GM18505 (cell line): ENCODE measurements around the gene FLNA.

Experiments
- ATAC-seq: cut with Tn5 transposase; IDR thresholded peaks from one replicate; pipeline ENCODE4 v1.9.1; 2021; ENCODE audit not compliant: unreplicated experiment
- POLR2A ChIP-seq: IDR thresholded peaks from 4 replicates; pipeline ENCODE4 v1.6.1; 2011; ENCODE audit warnings: borderline replicate concordance; ENCODE audit not compliant: insufficient read depth, insufficient read length; ENCODE audit errors: extremely low read depth

Gene FLNA

DNA sequence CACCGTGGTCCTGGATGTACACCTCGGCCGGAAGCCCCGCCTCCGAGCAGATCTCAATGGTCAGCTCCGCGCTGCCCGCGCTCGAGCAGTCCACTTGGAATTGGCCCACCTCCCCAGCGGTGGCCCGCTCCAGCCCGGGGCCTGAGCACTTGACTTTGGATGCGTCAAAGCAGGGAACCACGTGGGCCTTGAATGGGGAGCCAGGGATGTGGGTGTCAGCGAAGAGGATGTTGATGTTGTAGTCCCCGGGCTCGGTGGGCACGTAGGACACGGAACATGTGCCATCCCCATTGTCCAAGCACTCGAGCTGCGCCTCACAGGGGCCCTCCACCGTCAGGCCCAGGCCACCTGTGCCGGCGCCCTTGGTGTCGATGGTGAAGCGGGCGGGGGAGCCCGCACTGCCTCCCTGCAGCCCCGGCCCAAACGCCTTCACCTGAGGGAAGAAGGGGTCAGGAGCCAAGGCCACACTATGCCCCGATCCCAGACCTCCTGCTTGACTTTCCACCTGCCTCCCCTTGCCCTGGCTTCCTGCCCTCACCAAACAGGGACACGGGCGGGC lies 14.2 kb downstream of the FLNA start:
- ATAC-seq = no peak
- no peak for TF ChIP-seq POLR2A

GRCh38 chrX:154359362-154360154 lies 14.9 kb downstream of the FLNA start:
- no peak for ATAC-seq
- no peak for TF ChIP-seq POLR2A

- ATAC-seq = no peak
Measured at GRCh38 chrX:154358829-154359228, 15.6 kb downstream of the FLNA start.

DNA sequence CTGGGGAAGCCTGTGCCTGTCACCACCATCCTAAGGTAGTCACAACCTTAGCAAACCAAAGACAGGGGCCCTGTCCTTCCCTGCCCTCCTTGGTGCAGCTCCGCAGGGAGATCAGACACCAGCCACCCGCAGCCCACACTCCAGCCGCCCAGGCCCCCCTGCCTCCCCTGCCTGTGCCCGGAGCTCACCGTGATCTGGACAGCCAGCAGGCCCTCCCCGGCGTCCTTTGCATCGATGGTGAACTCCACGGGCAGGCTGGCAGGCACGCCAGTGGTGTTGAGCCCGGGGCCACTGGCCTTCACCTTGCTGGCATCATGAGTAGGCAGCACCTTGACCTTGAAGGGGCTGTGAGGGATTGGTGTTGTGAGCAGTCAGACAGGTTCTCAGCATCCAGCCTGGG lies 16.4 kb downstream of the FLNA start:
- no peak for TF ChIP-seq POLR2A
- no peak for ATAC-seq

More at GRCh38 chrX:154358829-154359228, 15.6 kb downstream of the FLNA start:
- no peak for TF ChIP-seq POLR2A

- TF ChIP-seq POLR2A = no peak
- ATAC-seq = no peak
Measured at GRCh38 chrX:154357205-154357604, 17.2 kb downstream of the FLNA start.

DNA sequence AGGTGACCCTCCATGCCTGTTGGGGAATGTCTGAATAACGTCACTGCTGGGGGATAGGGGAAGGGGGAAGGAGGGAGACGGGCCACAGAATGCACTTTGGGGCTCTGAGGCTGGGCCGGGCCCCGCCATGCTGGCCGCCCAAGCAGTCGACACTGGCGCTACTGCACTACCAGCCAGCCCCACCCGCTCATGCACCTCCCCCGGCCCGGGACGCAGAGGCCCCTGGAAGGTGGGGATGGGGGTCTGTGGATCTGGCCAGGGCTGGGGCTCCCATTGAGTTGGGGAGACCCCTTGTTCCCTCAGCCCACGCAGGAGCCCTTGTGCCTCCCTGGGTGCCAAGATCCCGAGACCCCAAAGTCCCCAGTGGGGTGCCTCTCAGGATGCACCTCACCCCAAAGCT lies 17.8 kb downstream of the FLNA start:
- no peak for ATAC-seq
- TF ChIP-seq POLR2A = no peak

- no peak for ATAC-seq
- TF ChIP-seq POLR2A = no peak
Measured at GRCh38 chrX:154355776-154356140, 18.7 kb downstream of the FLNA start.

DNA sequence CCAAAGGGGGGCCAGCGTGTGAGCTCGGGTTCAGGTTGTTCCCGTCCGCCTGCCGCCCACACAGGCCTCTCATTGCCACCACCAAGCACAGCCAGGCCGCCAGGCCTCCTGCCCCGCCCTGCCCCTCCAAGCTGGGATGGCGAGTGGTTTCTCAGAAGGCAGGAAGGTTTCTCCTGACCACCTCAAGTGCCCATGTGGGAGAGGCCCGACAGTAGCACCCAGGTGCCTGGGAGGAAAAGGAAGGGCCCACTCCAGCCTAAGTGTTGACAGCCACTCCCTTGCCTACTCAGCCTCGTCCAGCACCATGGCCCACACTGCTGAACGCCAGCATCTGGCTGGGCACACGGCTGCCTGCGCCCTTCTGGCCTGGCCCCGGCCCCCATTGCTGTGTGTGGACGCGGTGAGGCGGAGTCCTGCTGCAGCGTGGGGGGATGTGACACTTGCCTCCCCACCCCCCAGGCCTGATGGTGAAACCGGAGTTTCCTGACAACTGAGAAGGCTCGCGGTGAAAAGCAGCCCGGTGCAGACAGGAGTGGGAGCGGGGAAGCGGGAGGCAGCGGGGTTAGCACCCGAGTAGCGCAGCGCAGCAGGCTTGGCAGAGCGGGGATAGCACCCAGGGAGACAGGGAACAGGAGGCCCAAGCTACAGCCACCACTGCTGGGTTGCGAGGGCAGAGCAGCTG lies 19.2 kb downstream of the FLNA start:
- no peak for ATAC-seq
- TF ChIP-seq POLR2A = no peak

DNA sequence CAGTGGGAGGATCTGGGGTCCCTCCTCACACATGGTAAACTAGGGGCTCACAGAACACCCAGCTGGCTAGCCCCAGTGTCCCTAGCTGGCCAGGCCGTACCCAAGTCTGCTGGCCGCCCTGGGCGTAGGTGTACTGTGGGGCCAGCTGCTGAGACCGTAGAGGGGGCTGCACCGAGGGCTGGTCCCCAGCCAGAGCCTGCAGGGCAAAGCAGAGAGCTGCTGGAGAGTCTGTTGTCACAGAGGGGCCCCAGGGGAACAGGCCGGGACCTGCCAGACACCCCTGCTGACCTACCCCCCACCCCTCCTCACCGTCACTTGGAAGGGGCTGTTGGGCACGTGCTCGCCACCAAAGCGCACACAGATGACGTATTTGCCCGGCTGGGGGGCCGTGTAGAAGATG lies 19.9 kb downstream of the FLNA start:
- no peak for ATAC-seq
- TF ChIP-seq POLR2A = no peak

- no peak for ATAC-seq
Measured at GRCh38 chrX:154354013-154354412, 20.4 kb downstream of the FLNA start.

DNA sequence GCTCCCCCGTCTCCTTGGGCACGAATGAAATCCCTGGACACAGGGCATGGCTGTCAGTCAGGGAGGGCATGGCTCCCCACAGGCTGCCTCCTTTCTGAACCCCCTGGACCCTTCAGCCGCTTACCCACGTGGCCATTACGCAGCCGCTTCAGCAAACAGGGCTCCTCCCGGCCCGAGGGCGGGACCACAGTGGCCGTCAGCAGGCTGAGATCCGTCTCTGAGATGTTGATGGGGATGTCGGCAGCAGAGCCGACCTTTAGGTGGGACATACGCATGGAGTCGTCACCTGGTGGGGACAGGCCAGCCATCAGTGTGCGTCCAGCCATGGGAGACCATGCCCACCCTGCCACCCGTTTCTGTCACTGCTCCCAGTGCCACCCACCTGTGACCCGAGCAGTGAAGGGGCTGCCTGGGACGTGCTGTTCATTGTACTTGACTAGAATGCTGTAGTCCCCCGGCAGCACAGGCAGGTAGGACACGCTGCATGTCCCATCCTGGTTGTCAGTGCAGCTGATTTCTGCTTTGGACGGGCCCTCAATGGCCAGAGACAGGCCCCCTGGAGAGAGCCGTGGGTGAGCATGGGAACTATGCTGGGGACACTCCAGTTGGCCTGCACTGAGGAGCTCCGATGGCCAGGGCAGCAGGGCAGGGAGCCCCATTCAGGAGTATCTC lies 21.1 kb downstream of the FLNA start:
- no peak for ATAC-seq

More at GRCh38 chrX:154354013-154354412, 20.4 kb downstream of the FLNA start:
- TF ChIP-seq POLR2A = no peak

GRCh38 chrX:154352466-154352865 lies 22.0 kb downstream of the FLNA start:
- TF ChIP-seq POLR2A = no peak
- no peak for ATAC-seq

More for the DNA sequence above, 21.1 kb downstream of the FLNA start:
- TF ChIP-seq POLR2A = no peak

DNA sequence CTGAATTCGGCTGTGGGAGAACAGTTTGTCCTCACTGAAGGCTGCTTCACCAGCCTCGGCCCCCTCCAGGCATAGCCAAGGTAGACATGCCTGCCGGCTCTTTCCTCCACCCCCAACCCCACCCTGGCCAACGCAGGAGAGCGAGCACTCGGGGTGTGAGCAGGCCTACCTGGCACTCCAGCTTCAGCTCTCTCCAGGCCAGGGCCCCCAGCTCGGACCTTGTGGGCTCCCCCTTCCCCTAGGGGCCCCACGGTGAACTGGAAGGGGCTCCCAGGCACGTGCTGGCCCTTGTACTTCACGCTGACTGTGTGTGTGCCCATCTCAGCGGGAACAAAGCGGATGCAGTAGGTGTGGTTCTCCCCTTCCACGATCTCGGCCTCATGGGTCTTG lies 22.4 kb downstream of the FLNA start:
- no peak for ATAC-seq
- no peak for TF ChIP-seq POLR2A

DNA sequence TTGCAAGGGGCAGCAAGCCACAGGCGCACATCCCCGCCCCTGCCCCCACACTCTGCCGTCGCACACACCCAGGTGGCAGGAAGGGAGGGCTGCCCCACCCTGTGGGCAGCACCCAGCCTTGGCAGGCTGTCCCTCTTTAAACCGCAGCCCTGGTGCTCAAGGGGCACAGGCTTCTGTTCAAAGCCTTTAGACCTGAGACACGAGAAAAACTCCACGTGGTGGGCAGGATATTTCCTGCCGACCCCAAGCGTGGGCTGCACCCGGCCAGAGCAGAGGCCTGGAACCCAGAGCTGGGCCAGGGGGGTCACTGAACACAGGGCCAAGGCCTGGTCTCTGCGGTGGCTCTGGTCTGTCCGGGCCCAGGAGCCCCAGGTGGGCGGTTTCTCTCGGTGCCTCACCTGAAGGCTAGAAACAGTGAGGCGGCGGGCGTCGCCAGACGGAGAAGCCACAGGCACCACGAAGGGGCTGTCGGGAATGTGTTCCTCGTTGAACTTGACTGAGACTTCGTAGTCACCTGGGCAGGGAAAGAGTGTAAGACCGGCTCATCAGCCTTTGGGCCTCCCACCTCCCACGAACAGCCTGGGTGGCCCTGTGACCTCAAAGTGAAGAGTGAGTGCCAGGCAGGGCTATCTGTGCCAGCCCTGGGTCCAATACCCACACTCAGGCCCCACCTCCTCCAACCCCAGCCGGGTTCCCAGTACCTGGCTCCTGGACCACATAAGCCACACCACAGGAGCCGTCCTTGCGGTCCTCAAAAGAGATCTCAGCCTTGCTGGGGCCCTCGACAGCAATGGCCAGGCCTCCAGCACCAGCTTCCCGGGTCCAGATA lies 23.0 kb downstream of the FLNA start:
- no peak for ATAC-seq

More for the DNA sequence above, 23.0 kb downstream of the FLNA start:
- TF ChIP-seq POLR2A = peak; percentile 19
